ENCODE results near the gene ABCB10.

Gene ABCB10

DNA sequence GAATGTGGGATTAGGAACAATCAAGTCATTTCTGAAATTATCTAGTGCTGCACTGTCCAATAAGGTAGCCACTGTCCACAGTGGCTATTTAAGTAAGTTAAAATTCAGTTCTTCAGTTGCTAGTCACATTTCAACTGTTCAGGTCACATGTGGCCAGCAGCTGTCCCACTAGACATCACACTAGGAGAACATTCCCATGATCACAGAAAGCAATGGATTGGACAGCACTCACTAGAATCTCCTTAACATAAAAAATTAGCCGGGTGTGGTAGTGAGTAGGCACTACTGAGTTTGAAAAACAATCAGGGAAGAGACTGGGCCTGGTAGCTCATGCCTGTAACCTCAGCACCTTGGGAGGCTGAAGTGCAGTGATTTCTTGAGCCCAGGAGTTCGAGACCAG is 84.0 kb downstream of the ABCB10 start:
- DNase-seq (ENCODE audit: low spot score): no peak

GRCh38 chr1:229471175-229471574 is 87.3 kb downstream of the ABCB10 start:
- DNase-seq (ENCODE audit: low spot score): no peak

- DNase-seq (ENCODE audit: low spot score): no peak
Measured at GRCh38 chr1:229470406-229471043, 88.0 kb downstream of the ABCB10 start.

GRCh38 chr1:229466887-229467286 is 91.6 kb downstream of the ABCB10 start:
- DNase-seq (ENCODE audit: low spot score): no peak

Measured in hepatic stellate cell (primary cell).